Endothelial cell of umbilical vein (primary cell): ENCODE results near the gene DLG3.

ENCODE experiments used
- EZH2 ChIP-seq: IDR thresholded peaks from 2 replicates; pipeline ENCODE4 v1.6.1; 2012; ENCODE audit warnings: borderline replicate concordance, low read depth, mild to moderate bottlenecking, moderate library complexity, low read length, inconsistent platforms; ENCODE audit not compliant: severe bottlenecking
- GATA2 ChIP-seq: IDR thresholded peaks from 2 replicates; pipeline ENCODE4 v1.7.0; 2011; ENCODE audit warnings: low read depth, mild to moderate bottlenecking, moderate library complexity, mixed read lengths, low read length; ENCODE audit not compliant: insufficient read length, insufficient read depth
- MAX ChIP-seq: IDR thresholded peaks from 2 replicates; pipeline ENCODE4 v1.6.1; 2011; ENCODE audit not compliant: insufficient read depth, insufficient read length
- MYC ChIP-seq: IDR thresholded peaks from one replicate; pipeline ENCODE4 v1.6.1; 2011; ENCODE audit warnings: mild to moderate bottlenecking, low read depth, low read length
- POLR2A ChIP-seq: IDR thresholded peaks from 2 replicates; pipeline ENCODE4 v1.6.1; 2012; ENCODE audit warnings: low read depth, mild to moderate bottlenecking, control low read depth, low read length
- POLR2AphosphoS5 ChIP-seq: IDR thresholded peaks from 2 replicates; pipeline ENCODE4 v1.6.1; 2012; ENCODE audit warnings: low read depth, mild to moderate bottlenecking, control low read depth, low read length, moderate library complexity; ENCODE audit not compliant: insufficient read depth
- TF ChIP-seq, protein P1 (sequence below), 2 donors: IDR thresholded peaks; 1 replicate in 1 of 2; 2 replicates in 1 of 2; pipeline ENCODE4 v1.5.1; 2011; ENCODE audit warnings: low read length in 2 of 2, mild to moderate bottlenecking in 2 of 2, moderate library complexity in 2 of 2, control low read depth in 1 of 2, inconsistent platforms in 1 of 2, low read depth in 1 of 2; ENCODE audit not compliant: insufficient read depth in 1 of 2; ENCODE audit errors: extremely low read depth in 1 of 2

GRCh38 chrX:70500826-70501225, 56.2 kb downstream of the DLG3 start:
- TF ChIP-seq EZH2 (no peak), POLR2AphosphoS5 (no peak), POLR2A (no peak), MAX (no peak), GATA2 (no peak), MYC (no peak)
- TF ChIP-seq, protein P1, sequence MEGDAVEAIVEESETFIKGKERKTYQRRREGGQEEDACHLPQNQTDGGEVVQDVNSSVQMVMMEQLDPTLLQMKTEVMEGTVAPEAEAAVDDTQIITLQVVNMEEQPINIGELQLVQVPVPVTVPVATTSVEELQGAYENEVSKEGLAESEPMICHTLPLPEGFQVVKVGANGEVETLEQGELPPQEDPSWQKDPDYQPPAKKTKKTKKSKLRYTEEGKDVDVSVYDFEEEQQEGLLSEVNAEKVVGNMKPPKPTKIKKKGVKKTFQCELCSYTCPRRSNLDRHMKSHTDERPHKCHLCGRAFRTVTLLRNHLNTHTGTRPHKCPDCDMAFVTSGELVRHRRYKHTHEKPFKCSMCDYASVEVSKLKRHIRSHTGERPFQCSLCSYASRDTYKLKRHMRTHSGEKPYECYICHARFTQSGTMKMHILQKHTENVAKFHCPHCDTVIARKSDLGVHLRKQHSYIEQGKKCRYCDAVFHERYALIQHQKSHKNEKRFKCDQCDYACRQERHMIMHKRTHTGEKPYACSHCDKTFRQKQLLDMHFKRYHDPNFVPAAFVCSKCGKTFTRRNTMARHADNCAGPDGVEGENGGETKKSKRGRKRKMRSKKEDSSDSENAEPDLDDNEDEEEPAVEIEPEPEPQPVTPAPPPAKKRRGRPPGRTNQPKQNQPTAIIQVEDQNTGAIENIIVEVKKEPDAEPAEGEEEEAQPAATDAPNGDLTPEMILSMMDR (IDR thresholded peaks at IDR 0.05; ENCODE audit: extremely low read depth in 1 of 2, insufficient read depth in 1 of 2, low read depth in 1 of 2, low read length in 2 of 2) = no peak
